Skeletal muscle tissue (tissue), 4 donors: ENCODE measurements around the gene CHD9NB. TPM values are rescaled to one million over a fixed set of nuclear protein-coding genes. Genes with fewer than 3 reads are reported as not detected.

ENCODE experiments used
- H3K27ac ChIP-seq: one replicate; pipeline ENCODE4 v1.7.0; 2013; ENCODE audit warnings: mild to moderate bottlenecking, low read depth, low read length, inconsistent platforms
- H3K27me3 ChIP-seq, 3 donors: one replicate each; pipeline ENCODE4 v1.7.0; 2013; ENCODE audit warnings: low read length in 3 of 3; ENCODE audit not compliant: control insufficient read depth in 3 of 3, insufficient read depth in 3 of 3
- H3K36me3 ChIP-seq, 3 donors: one replicate each; pipeline ENCODE4 v1.7.0; 2013; ENCODE audit warnings: low read length in 3 of 3; ENCODE audit not compliant: control insufficient read depth in 3 of 3, insufficient read depth in 3 of 3
- H3K4me1 ChIP-seq, 3 donors: one replicate each; pipeline ENCODE4 v1.7.0; 2013; ENCODE audit warnings: low read length in 3 of 3, mild to moderate bottlenecking in 3 of 3; ENCODE audit not compliant: control insufficient read depth in 3 of 3, insufficient read depth in 3 of 3
- H3K4me3 ChIP-seq, 3 donors: one replicate each; pipeline ENCODE4 v1.7.0; 2013; ENCODE audit warnings: low read length in 3 of 3
- H3K9ac ChIP-seq, 3 donors: one replicate each; pipeline ENCODE4 v1.7.0; 2013; ENCODE audit warnings: low read length in 3 of 3, mild to moderate bottlenecking in 3 of 3, moderate library complexity in 2 of 3, low read depth in 1 of 3
- H3K9me3 ChIP-seq, 3 donors: one replicate each; pipeline ENCODE4 v1.7.0; 2013; ENCODE audit warnings: low read length in 3 of 3; ENCODE audit not compliant: control insufficient read depth in 3 of 3
- total RNA-seq: library from RNA; depleted of rRNA; stranded (reverse); fragments of >200 nt; gene quantifications from one replicate; pipeline ENCODE4 v1.2.3, GENCODE V29; 2014
- donor health status: Osteomylitis.

CHD9NB gene
- total RNA-seq, 1 donor from 2014 or later, result 0.52 TPM

GRCh38 chr16:53035176-53035942 is 17.3 kb downstream of the CHD9NB start:
- H3K36me3 ChIP-seq, result no peaks in the 10 kb centered on the region
- no peak overlapping the region for H3K9ac ChIP-seq
- no peak overlapping the region for H3K27ac ChIP-seq
- H3K4me1 ChIP-seq, result no peaks in the 10 kb centered on the region
- H3K4me3 ChIP-seq, result no peak overlapping the region
- no peaks in the 10 kb centered on the region for H3K27me3 ChIP-seq
- peaks cover 0 to 4% (median 0%) of the 10 kb centered on the region in 3 donors for H3K9me3 ChIP-seq

- H3K36me3 ChIP-seq, result no peaks in the 10 kb centered on the region
- no peaks in the 10 kb centered on the region for H3K4me1 ChIP-seq
- no peak overlapping the region for H3K4me3 ChIP-seq
- H3K27ac ChIP-seq, result no peak overlapping the region
- H3K9me3 ChIP-seq, result peaks cover 0 to 4% (median 0%) of the 10 kb centered on the region in 3 donors
- no peaks in the 10 kb centered on the region for H3K27me3 ChIP-seq
- no peak overlapping the region for H3K9ac ChIP-seq
These were observed 18.4 kb downstream of the CHD9NB start for GRCh38 chr16:53034306-53034705.

GRCh38 chr16:53031323-53031942 is 21.3 kb downstream of the CHD9NB start:
- Histone ChIP-seq H3K9me3 (peaks cover 0 to 4% (median 0%) of the 10 kb centered on the region in 3 donors), H3K27ac (no peak overlapping the region), H3K27me3 (no peaks in the 10 kb centered on the region), H3K9ac (no peak overlapping the region), H3K4me3 (no peak overlapping the region), H3K36me3 (no peaks in the 10 kb centered on the region), H3K4me1 (no peaks in the 10 kb centered on the region)

GRCh38 chr16:53029971-53030370 is 22.7 kb downstream of the CHD9NB start:
- H3K27me3 ChIP-seq, result no peaks in the 10 kb centered on the region
- H3K4me3 ChIP-seq, result no peak overlapping the region
- H3K9me3 ChIP-seq, result peaks cover 0 to 4% (median 0%) of the 10 kb centered on the region in 3 donors
- H3K27ac ChIP-seq, result no peak overlapping the region
- no peaks in the 10 kb centered on the region for H3K4me1 ChIP-seq
- no peaks in the 10 kb centered on the region for H3K36me3 ChIP-seq
- no peak overlapping the region for H3K9ac ChIP-seq

- no peaks in the 10 kb centered on the region for H3K4me1 ChIP-seq
- no peaks in the 10 kb centered on the region for H3K9me3 ChIP-seq
- H3K9ac ChIP-seq, result no peak overlapping the region
- no peaks in the 10 kb centered on the region for H3K36me3 ChIP-seq
- no peak overlapping the region for H3K4me3 ChIP-seq
- no peaks in the 10 kb centered on the region for H3K27me3 ChIP-seq
- H3K27ac ChIP-seq, result no peak overlapping the region
These were observed 28.7 kb downstream of the CHD9NB start for GRCh38 chr16:53024045-53024444.

GRCh38 chr16:53022374-53022773 is 30.3 kb downstream of the CHD9NB start:
- Histone ChIP-seq H3K9me3 (no peaks in the 10 kb centered on the region), H3K4me1 (no peaks in the 10 kb centered on the region), H3K27me3 (no peaks in the 10 kb centered on the region), H3K9ac (no peak overlapping the region), H3K27ac (no peak overlapping the region), H3K36me3 (no peaks in the 10 kb centered on the region), H3K4me3 (no peak overlapping the region)

- Histone ChIP-seq H3K4me1 (no peaks in the 10 kb centered on the region), H3K9me3 (no peaks in the 10 kb centered on the region), H3K27ac (no peak overlapping the region), H3K36me3 (no peaks in the 10 kb centered on the region), H3K9ac (no peak overlapping the region), H3K27me3 (no peaks in the 10 kb centered on the region), H3K4me3 (no peak overlapping the region)
These were observed 33.8 kb downstream of the CHD9NB start for GRCh38 chr16:53018834-53019416.

- no peak overlapping the region for H3K27ac ChIP-seq
- no peaks in the 10 kb centered on the region for H3K9me3 ChIP-seq
- no peaks in the 10 kb centered on the region for H3K4me1 ChIP-seq
- no peaks in the 10 kb centered on the region for H3K36me3 ChIP-seq
- H3K9ac ChIP-seq, result no peak overlapping the region
- H3K4me3 ChIP-seq, result no peak overlapping the region
- peaks cover 0 to 5% (median 0%) of the 10 kb centered on the region in 3 donors for H3K27me3 ChIP-seq
These were observed 38.4 kb downstream of the CHD9NB start for GRCh38 chr16:53014287-53014686.

- no peak overlapping the region for H3K4me3 ChIP-seq
- H3K36me3 ChIP-seq, result no peaks in the 10 kb centered on the region
- H3K27me3 ChIP-seq, result no peaks in the 10 kb centered on the region
- no peaks in the 10 kb centered on the region for H3K4me1 ChIP-seq
- no peaks in the 10 kb centered on the region for H3K9me3 ChIP-seq
- no peak overlapping the region for H3K27ac ChIP-seq
- no peak overlapping the region for H3K9ac ChIP-seq
These were observed 45.6 kb downstream of the CHD9NB start for GRCh38 chr16:53007095-53007494.

- Histone ChIP-seq H3K9me3 (no peaks in the 10 kb centered on the region), H3K27ac (no peak overlapping the region), H3K27me3 (peaks cover 0 to 5% (median 0%) of the 10 kb centered on the region in 3 donors), H3K36me3 (no peaks in the 10 kb centered on the region), H3K4me1 (no peaks in the 10 kb centered on the region), H3K4me3 (no peak overlapping the region), H3K9ac (no peak overlapping the region)
These were observed 54.8 kb downstream of the CHD9NB start for GRCh38 chr16:52997922-52998321.
